Forelimb muscle (tissue), 1 donor: ENCODE measurements around the gene ZNF423. TPM values are rescaled to one million over a fixed set of nuclear protein-coding genes. Genes with fewer than 3 reads are reported as not detected.

ENCODE experiments used
- DNase-seq: peaks from one replicate; pipeline ENCODE4 v3.0.0-alpha.2; 2013; ENCODE audit warnings: low read depth
- polyA plus RNA-seq: library from polyadenylated mRNA; unstranded; fragments of 120-200 nt; gene quantifications from one replicate; pipeline ENCODE4 v1.2.1, GENCODE V29; 2013; ENCODE audit not compliant: insufficient read length

Gene ZNF423
- polyA plus RNA-seq, 1 donor, result 26.2 TPM

DNA sequence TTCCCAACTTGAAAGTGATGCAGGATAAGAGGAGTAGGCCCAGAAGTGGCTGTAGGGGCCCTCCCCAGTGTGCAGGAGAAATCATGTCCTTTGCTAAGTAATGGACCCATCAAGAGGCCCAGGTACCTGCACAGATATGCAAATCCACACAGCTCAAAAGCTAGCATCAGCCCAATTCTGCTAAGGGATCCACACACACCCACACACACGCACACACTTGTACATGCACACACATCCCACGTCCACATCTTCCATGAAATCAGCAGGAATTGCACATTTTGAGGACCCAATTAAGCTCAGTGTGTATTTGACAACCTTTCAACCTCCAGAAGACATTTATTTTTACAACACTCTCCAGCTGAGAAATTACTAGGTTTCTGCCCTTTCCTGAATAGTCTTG lies 297.5 kb downstream of the ZNF423 start:
- DNase-seq, result no peak

DNA sequence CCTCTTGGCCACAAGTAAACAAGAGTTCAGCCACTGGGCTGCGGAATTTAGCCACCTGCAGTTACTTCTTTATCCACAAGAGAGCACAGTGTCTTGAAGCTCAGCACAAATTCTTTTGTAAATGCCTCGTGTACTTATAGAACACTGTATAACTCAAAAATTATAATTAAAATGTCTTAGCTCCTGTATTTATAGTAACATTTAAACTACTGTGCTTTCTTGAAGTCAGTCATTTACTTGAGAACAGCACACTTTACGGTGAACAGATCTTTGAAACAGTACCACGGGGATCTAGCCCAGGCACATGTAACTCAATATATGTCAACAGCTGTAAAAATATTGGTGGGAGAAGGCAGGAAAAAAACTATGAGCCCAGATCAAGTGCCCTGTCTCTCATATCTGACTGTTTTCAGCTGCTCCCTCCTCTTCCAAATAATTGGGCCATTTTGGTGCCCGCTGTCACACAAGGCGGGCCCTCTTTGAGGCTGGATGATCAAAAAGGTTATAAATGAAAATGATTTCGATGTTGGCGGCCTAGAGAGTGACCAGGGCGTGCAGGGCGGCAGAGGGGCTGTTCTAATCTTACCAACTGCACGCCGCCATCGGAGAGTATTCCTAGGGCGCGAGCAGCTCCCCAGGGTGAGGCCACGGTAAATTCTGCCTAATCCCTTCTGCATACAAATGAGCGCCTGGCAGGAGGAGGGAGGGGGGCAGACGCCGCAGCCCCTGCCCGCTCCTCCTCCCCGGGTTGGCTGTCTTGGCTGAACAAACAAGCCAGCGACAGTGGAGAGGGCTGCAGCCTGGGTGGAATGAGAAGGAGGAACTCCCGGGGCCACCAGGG lies 299.1 kb downstream of the ZNF423 start:
- DNase-seq, result no peak

DNA sequence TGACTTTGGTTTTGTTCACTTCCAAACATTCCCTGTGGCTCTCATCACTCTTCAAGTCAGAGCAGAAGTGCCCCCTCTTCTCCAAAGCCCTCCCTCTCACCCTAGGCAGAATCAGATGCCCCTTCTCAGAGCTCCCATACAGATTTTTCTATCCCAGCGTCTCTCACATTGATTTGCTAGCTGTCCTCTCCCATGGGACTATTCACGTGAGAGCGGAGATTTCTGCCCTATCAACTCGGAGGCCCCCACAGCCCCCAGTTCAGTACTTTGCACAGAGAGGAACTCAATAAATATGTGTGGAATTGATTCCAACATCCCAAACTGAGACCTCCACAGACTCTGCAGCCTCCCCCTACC lies 299.7 kb downstream of the ZNF423 start:
- no peak for DNase-seq

DNA sequence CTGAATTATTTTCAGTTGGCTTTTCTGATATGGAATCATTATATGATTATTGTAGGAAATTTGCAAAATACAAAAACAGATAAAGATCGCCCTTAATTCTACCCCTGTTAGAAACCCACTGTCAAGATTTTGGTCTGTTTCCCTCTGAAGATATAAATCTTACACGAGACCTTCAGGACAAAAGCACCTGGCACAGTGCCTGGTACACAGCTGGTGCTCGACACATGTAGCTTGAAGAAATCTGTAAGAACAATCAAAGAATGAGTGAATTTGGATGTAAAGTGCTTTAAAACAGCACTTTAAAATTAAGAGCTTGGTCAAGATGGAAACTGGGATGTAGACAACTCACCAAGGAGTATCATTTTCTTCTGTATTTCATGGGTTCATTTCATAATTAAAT lies 301.2 kb downstream of the ZNF423 start:
- no peak for DNase-seq

DNA sequence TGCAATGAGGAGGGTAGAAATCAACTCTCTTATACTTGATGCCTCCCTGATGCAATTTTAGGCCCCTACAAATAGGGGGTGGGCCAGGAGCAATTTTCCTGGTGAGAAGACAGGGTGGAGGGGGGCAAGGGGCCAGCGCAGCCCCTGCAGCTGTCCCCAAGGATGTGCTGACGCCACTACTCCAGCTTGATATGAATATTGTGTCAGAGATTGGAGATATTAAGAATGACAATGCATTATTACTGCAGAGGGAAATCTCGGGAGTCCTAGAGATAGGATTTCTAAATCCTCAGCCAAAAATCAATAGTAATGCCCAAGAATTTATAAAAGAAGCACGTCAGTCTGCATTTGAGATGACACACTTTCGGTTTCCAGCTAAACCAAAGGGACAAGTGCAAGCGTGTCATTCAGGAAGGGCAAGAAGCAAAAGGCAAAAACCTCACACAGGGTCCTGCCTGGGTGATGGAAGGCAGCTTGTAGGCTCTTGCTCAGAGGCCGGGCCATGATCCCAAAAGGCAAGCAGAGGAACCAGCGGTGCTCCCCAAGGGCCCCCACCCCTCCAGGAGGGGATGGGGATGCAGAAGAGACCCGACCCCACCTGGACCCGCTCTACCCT lies 303.5 kb downstream of the ZNF423 start:
- no peak for DNase-seq

DNA sequence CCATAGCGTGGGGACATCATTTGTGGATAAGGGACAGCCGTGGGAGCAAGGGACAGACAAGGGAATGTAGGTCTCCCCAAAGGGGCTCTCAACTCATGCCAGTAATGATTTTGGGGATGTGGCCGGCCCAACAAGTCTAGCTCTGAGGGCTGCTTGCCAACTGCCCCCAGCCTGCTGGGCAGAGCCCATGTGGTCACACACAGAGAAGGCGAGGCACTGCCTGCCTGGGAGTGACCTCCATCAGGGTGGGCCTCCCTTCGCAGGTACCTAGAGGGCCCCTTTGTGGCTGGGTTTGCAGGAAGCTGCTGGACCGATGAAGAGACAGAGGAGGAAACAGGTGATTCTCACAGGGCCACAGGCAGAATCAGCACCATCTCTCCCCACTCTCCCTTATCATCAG lies 305.2 kb downstream of the ZNF423 start:
- no peak for DNase-seq

DNA sequence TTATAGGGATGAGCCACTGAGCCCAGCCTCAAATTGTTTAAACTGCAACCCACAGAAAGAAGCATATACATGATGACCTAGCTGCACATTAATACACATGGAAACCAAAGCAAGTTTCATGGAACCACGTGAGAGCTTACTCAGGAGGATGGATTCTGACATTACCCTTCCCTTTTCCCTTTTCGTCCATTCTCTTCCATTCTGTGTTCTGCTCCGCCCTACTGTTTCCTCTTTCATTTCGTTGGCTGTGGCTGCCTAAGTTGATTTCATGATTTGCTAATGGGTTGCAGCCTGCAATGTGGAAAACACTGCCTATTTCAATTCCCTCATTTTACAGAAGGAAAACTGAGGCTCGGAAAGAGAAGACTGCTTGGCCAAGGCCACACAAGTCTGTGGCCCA lies 305.8 kb downstream of the ZNF423 start:
- DNase-seq, result no peak

DNA sequence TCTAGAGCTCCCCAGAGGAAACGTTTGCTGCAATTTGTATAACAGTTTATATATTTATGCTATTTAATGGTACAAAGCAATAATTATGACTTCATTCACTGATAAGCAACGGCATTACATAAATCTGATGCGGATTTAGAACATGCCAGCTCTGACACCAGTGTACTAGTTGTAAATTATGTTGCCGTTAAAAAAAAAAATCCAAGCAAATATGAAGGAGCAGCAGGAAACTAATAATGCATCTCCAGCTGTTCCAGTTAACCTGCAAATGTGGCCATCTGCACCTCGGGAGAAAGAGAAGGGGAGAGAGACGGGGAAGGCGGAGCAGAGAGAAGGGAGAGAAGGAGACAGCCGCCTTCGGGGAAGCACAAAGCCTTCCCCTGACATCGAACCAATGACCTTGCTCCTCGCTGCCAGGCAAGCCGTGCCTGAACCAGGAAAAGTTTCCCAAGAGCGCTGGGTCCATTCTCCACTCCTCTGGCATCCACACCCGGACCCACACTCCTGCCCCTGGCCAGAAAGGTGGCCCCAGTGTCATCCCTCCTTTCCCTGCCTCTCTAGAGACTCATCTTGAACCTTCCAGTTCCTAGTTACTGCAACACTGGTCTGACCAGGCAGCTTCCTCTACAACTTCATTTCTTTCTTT lies 307.5 kb downstream of the ZNF423 start:
- no peak for DNase-seq

DNA sequence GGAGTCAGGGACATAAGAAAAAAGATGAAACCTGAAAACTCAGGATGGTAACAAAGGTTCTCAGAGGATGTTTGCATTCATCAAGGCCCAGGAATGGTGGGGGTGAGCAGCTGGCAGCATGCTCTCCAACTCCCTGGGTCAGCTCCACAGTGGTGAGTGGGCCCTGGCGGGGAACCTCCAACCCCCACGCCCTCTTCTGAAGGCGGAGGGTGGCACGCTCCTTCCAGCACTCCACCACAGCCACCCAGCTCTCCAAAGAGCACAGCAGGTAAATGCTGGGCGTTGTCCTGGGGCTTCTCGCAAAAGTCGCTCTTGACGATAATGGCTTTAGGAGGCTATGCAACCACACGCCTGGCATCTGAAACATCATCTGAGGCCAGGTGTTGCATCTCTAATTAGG lies 308.5 kb downstream of the ZNF423 start:
- no peak for DNase-seq

DNA sequence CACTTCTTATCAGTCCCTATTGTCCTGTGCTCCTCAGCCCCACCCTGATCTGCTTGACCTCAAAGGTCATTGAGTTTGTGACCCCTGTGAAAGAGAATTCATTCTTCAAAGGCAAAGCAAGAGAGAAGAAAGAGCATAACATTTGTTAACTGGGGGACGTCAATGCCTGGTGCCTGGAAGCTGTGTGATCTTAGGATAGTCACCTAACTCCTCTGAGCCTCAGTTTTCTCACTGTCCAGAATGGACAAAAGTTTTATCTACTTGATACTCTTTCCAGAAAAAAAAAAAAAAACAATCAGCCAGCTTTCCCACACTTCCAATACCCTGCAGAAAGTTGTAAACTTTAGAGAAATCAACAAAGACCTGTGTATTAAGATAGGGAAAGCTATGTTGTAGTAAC lies 309.2 kb downstream of the ZNF423 start:
- DNase-seq, result no peak

DNA sequence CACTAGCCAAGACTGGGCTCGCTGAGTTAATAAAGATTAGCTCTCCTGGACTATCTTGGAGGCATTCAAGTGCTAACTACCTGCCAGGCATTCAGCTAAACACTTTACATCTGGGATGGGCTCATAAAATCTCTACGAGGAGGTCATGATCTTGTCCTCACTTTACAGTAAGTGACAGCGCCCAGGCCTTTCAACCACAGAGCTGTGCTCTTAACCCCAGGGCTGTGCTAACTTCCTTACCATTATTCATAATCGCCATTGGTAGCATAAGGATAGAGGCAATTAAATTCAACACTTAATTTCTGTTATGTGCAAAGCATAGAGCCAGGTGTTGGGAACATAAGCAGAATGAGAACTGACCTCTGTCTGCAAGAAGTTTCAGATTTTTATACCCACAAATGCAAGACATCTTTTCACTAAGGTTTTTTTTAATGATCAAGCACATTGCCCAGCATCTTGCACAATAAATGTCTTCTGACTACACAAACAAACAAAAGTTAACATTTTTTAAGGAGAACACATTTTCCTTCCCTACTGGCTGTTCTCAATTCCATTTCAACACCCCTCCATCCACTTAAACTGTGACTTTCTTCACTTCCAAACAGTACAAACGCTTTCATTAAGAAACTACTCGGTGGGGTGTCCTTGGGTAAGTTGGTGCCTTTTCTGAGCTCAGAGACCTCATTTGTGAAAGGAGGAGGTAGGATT lies 310.0 kb downstream of the ZNF423 start:
- DNase-seq, result no peak

DNA sequence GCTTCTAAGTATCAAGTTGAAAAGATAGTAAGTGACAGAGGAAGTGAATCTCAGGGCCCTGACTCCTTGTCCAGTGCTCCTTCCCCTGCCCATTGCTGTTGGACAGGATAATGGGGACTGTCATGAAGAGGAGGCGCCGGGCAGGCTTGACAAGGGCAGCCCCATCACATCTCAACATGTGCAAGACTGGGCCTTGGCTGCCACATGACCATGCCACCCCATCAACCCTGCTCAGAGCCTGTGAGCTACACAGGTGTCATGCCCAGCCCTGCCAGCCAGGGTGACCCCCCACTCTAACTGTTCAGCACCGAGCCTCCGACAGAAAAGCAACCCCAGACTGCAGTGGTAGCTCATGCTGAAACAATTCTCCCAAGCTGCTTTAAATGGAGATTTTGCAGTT lies 310.7 kb downstream of the ZNF423 start:
- DNase-seq, result no peak

DNA sequence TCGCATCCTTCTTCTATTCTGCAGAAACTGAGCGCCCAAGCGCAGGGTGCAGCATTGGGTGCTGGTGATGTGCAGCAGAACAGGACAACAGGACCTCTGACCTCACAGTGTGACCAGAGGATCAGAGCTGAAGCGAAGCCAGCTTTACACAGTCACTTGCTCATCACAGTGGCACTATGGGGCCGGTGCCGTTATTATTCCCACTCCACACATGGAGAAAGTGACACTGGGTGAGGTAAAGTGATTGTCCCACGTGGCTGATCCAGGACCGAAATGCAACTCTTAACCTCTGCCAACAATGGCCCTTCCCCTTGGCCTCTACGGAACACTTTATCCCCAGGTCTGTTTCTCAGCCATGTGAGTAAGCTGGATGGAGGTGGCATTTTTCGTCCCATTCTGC lies 311.1 kb downstream of the ZNF423 start:
- DNase-seq, result no peak

DNA sequence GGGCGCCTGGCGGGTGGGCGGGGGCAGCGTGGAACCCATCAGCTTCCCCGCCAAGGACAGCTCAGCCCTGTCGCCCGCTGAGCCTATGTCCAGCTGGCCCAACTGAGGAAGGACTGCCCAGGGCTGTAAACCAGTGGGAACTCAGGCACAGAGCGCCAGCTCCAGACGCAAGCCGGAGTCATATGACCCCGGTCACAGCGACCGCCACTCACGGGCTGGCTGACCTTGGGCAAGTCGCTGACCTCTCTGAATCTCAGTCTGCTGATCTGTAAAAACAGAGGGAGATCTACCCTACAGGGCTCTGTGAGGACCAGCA lies 312.3 kb downstream of the ZNF423 start:
- DNase-seq, result no peak

DNA sequence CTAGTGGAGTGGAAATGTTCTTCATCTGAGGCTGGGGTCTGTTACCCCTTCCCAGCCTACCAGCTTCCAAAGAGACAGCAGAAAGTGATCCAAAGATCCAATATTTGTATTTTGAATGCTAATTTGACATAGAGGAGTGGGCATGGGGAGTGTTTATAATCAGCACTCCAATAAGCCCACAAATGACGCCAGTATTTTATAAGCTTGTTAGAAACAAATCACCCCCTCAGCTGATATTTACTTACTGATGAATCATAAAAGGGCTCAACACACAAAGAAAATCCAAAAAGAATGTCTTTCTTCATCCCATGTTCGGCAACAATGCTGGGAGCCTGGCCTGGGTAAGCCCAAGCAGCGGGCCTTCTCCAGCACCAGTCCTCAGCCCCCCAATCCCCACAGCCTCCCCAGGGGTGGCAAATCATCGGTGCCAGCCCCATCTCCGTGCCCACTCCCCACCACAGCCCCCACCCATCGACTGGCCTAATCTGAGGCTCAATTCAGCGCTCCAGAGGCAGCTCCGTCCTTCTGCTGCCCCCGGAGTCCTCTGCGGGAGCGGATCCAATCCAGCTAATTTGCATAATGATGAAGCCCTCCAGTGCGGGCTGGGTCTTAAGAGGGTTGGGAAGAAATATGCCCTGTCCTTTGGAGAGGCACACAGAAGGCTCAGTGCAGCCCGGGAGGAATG lies 312.8 kb downstream of the ZNF423 start:
- no peak for DNase-seq

DNA sequence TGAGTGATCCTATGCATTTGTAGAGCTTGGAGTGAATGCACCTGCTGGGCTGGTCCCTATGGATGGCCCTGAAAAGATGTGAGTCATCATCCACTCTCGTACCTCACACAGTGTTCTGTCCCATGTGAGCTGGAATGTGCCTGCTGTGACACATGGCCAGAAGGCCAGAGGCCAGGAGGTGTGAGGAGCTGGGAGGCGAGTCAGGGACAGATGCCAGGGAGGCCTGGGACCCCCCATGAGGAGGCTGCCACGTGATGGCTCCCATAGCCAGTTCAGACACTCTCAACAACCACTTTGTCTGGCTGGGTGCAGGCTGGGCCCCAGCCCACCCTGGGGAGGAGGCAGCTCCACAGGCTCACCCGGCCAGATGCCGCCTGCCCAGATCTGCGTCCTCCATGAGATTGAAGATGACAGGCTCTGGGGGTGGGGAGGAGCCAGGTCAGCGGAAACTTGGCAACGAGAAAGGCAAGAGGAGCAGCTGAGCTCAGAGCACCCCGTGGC lies 313.5 kb downstream of the ZNF423 start:
- no peak for DNase-seq

DNA sequence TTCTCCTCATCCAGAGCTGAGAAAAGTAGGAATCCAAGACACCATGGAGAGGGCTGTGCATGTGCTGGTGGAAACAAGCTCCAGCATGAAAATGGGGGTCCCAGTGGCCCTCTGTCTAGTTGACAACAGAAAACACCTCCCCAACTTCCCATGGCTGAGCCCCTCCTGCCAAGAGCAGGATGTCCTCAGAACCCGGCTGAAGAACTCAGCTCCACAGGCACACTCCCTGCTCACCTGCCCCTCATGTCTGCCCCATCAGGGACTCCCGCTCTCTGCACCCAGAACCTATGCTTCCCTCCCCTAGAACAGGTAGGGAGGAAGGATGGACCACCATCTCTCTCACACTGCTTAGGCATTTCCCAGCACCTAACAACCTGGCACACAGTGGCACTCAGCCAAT lies 315.1 kb downstream of the ZNF423 start:
- no peak for DNase-seq

DNA sequence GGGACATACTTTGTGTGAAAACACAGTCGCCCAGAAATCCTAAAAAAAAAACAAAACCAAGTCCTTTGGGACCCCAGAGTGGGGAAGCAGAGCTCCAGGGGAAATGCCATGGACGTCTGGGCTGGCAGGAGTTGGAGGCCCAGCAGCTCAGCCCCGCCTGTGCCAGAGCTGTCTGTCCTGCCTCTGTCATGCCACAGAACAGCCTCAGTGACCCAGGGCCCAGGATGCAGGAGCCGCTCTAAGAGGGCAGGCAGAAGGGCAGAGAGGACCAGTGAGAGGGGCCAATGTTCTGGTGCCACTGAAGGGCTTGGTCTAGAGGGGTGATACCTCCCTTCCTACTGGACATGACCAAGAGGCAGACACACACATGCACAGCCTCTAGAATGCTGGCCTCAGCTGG lies 316.2 kb downstream of the ZNF423 start:
- no peak for DNase-seq

DNA sequence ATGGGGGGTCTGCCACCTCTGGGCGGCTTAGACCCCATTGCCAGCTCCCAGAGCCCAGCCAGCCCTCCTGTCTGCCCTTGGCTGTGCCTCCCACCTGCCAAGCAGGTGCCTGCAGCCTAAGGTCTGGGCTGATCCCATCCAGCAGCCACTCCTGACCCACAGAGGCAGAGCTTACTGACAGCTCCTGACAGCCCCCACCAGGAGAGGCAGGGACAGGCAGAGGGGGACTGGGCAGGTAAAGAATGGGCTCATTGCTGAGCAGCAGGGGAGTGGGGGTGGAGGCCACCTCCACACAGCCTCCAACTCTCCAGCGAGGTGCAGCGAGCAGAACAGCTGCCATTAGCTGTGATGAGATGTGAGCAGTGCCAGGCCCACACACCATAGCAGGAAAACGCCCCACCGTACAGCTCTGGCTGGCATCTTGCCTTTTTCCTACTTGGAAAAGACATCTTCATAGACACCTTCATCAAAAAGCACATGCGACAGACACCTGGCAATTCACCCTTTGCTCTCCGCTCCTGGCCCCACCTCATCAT lies 317.9 kb downstream of the ZNF423 start:
- DNase-seq, result no peak

DNA sequence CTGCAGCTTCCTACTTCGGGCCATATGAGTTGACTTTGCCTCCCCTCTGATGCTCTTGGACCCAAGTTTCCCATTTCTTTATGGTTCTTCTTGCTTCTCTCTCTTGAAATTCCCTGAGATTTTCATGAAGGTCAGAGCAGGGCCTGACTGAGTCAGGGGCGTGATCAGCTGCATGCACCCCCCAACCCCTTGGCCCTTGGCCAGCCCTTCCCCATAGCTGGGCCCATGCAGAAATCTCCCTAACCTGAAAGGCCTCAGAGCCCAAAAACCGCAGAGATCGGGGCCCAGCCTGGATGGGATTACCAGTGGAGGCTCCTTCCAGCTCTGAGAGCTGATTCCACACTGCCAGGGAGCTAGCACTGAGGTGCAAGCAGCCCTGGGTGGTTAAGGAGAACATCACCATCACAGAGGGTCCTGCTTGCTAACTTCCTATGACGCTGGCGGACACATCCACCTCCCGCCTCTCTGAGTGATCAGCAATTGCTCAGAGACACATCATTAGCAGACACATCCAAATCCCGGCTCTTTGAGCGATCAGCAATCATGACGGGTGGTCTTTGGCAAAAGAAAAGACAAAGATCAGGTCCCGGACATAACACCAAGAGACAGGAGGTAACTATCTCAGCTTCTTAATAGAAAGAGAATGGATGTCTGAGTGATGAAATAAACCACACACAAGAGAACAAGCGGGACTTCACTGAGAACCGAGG lies 320.9 kb downstream of the ZNF423 start:
- no peak for DNase-seq

DNA sequence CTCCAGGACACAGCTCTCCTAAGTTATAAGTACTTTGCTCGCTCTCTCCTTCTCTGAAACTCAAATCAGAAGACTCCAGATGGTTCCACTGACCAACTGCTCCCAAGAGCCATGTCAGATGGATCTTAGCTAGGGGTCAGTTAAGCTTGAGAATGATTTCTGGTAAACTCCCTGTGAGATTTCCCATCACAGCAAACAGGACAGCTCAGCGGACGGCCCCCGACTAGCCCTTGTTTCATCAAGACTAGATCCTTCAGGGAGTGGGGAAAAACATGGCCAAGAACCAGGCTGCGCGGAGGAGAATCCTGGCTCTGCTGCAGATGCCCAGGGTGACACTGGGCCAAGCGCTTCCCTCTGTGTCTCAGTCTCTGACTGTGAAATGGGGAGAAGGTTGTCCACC lies 322.5 kb downstream of the ZNF423 start:
- no peak for DNase-seq
